ENCODE measurements around the gene CPNE6. TPM values are rescaled to one million over a fixed set of nuclear protein-coding genes. Genes with fewer than 3 reads are reported as not detected.

The CPNE6 gene
- total and polyA plus RNA-seq, 2 donors: 0.58 to 1.9 TPM

DNA sequence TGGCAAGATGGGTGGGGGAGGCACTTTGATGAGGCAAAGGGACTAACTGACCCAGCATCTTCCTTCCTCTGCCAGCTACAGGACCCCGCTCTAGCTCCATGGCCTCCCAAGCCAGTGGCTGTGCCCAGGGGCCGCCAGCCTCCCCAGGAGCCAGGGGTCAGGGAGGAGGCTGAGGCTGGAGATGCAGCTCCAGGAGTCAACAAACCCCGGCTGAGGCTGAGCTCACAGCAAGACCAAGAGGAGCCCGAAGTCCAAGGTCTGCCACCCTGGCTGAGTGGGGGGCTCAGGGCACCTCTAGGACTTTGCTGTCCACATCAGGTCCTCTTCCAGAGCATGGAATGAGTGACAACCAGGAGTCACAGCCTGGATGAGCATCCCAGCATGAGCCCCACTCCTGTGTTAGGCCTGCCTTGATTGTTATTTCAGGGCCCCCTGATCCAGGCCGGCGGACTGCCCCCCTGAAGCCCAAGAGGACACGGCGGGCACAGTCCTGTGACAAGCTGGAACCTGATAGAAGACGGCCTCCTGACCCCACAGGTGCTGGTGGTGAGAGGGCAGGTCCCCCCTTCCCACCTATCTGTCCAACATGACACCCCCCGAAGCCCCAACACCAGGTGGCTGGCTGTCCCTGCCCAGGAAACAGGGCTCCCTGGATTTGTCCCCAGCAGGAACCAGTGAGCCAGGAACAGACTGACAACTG is 2.5 kb upstream of the CPNE6 start:
- no peak overlapping the region for H3K27ac ChIP-seq (ENCODE audit: low read depth)
- H3K4me1 ChIP-seq (ENCODE audit: insufficient read depth): no peaks in the 10 kb centered on the region
- 81% methylated on average over 10 of the region's 10 CpGs for WGBS
- H3K36me3 ChIP-seq (ENCODE audit: insufficient read depth): no peaks in the 10 kb centered on the region
- DNase-seq (ENCODE audit: extremely low spot score): no peak
- no peak overlapping the region for H3K4me3 ChIP-seq (ENCODE audit: low read depth, low read length)

DNA sequence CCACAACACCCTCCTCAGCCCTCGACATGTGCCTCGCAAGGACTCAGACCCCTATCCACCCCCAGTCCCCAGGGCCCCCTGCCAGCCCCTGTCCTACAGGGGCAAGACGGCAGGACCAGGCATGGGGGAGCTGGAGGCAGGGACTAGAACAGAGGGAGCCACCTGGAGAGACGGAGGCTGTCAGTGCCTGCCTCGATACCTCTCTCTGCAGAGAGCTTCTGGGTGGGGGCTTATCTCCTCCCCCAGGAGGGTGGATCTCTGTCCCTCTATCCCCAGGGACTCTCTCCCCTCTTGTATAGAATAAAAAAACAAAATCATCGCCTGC is 2.0 kb upstream of the CPNE6 start:
- H3K27ac ChIP-seq (ENCODE audit: low read depth): no peak overlapping the region
- H3K4me1 ChIP-seq (ENCODE audit: insufficient read depth): no peaks in the 10 kb centered on the region
- DNase-seq (ENCODE audit: extremely low spot score): no peak
- WGBS: 77% methylated on average over 6 of the region's 6 CpGs
- H3K36me3 ChIP-seq (ENCODE audit: insufficient read depth): no peaks in the 10 kb centered on the region
- no peak overlapping the region for H3K4me3 ChIP-seq (ENCODE audit: low read depth, low read length)

DNA sequence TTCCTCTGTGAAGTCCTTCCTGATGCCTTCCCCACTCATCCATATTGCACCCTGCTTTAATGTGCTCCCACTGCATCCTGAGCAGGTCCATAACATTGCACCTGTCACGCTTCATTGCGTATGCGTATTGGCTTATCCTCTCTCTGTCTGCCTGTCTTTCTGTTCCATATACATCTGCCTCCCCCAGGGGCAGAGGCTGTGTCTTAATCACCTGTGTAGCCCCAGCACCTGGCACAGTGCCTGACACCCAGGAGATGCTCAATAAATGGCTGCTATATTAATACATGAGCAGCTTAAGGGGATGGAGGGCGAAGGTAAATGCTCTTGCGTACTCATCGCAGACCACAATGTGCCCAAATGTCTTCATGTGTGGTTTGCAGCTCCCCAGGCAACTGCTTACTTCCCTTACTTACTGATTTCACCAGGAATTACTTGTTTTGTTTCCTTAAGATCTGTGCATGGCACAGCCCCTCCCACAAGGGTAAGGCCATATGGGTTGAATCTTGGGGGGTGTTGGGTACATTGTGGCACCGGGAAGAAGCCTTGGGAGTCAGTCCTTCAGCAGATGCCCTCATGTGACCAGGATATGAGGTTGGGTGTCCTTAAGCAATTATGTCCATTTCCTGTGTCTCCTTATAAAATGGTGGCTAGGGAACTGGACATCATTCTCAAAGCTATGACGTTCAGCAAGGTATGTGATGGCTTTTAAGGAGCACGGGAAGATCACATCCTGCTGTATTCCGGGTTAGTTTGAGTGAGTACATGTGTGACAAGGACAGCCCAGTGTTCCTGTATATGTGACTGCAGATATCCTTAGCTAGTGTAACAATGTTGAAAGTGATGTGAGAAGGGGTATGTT is 848 bp upstream of the CPNE6 start:
- Histone ChIP-seq H3K4me3 (ENCODE audit: low read depth, low read length) (no peak overlapping the region), H3K27ac (ENCODE audit: low read depth) (no peak overlapping the region), H3K4me1 (ENCODE audit: insufficient read depth) (no peaks in the 10 kb centered on the region), H3K36me3 (ENCODE audit: insufficient read depth) (no peaks in the 10 kb centered on the region)
- DNase-seq (ENCODE audit: extremely low spot score): no peak
- WGBS: 78% methylated on average over 10 of the region's 10 CpGs

DNA sequence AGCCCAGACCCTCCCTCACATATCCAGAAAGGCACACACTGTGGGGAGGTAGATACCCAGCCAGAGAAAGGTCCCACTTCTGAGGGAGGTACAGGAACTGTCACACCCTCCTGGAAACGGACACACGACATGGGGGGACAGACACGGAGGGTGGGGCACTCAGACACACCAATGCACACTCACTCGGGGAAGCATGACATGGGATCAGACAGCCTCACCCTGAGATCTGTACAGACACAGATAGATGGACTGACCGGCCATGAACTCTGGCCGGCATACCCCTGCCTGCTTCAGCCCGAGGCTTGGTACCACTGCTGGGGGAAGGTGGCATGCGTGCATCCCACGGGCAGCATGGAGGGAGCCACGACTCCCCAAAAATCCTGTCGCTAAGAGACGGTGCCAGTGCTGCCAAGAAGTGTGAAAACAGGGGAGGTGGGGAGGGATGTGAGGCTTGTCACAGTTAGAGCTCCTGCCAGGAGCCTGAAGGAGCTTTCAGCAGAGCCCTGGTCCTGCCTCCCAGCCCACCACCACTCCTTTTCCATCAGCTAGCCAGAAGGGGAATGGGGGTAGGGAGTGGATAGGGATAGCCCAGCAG is 571 bp downstream of the CPNE6 start:
- 66% methylated on average over 12 of the region's 12 CpGs for WGBS
- Histone ChIP-seq H3K4me3 (ENCODE audit: low read depth, low read length) (no peak overlapping the region), H3K4me1 (ENCODE audit: insufficient read depth) (no peaks in the 10 kb centered on the region), H3K36me3 (ENCODE audit: insufficient read depth) (no peaks in the 10 kb centered on the region), H3K27ac (ENCODE audit: low read depth) (no peak overlapping the region)
- DNase-seq (ENCODE audit: extremely low spot score): no peak

DNA sequence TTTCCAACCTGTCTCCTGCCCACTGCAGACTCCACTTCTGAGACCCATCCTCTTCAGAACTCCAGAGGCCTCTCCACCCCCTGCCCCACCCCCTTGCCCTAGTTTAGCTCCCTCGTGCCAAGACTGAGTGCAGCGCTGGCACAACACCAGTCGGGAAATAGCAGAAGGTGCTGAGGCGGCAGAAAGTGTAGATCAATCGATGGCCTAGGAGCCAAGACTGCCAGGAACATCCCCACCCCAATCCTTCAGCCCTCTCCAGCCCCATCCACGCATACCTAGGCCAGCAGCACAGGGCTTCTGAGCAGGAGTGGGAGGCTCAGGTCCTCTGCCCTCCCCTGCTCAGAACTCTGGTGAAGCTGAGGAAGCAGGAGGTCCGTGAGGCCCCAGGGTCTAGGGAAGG is 1.1 kb downstream of the CPNE6 start:
- Histone ChIP-seq H3K27ac (ENCODE audit: low read depth) (no peak overlapping the region), H3K4me1 (ENCODE audit: insufficient read depth) (no peaks in the 10 kb centered on the region), H3K4me3 (ENCODE audit: low read depth, low read length) (no peak overlapping the region), H3K36me3 (ENCODE audit: insufficient read depth) (no peaks in the 10 kb centered on the region)
- DNase-seq (ENCODE audit: extremely low spot score): no peak
- 57% methylated on average over 7 of the region's 7 CpGs for WGBS

DNA sequence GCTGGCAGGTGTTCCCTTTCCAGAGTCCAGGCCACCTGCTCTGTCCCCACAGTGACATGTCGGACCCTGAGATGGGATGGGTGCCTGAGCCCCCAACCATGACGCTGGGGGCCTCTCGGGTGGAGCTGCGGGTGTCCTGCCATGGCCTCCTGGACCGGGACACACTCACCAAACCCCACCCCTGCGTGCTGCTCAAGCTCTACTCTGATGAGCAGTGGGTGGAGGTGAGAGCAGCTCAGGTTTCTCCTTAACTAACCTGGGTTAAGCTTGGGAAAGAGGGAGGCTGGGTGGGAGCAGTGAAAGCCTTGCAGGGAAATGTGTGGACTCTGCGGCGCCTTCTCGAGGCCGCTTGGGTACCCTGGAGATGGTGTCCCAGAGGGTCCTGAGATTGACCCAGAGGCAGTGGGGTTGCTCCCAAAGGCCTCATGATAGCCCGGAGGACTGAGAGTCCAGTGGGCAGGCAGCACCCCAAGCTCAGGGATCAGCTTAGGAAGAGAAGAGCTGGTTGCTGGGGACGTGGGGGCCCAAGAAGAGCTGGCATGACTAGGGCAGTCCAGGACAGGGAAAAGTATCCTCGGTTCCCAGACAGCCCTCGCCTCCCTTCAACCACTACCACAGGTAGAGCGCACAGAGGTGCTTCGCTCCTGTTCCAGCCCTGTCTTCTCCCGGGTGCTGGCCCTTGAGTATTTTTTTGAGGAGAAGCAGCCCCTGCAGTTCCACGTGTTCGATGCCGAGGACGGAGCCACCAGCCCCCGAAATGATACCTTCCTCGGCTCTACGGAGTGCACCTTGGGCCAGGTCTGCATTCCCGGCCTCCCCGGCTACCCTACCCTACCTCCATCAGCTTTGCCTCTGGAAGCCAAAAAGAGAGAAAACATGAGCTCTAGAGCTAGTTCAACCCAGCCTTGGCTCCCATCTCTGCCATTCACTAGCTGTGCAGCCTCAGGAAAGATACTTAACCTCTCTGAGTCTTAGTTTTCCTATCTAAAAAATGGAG is 1.8 kb downstream of the CPNE6 start:
- WGBS: 84% methylated on average over 26 of the region's 26 CpGs
- no peaks in the 10 kb centered on the region for H3K4me1 ChIP-seq (ENCODE audit: insufficient read depth)
- H3K4me3 ChIP-seq (ENCODE audit: low read depth, low read length): no peak overlapping the region
- H3K36me3 ChIP-seq (ENCODE audit: insufficient read depth): no peaks in the 10 kb centered on the region
- no peak for DNase-seq (ENCODE audit: extremely low spot score)
- H3K27ac ChIP-seq (ENCODE audit: low read depth): no peak overlapping the region

DNA sequence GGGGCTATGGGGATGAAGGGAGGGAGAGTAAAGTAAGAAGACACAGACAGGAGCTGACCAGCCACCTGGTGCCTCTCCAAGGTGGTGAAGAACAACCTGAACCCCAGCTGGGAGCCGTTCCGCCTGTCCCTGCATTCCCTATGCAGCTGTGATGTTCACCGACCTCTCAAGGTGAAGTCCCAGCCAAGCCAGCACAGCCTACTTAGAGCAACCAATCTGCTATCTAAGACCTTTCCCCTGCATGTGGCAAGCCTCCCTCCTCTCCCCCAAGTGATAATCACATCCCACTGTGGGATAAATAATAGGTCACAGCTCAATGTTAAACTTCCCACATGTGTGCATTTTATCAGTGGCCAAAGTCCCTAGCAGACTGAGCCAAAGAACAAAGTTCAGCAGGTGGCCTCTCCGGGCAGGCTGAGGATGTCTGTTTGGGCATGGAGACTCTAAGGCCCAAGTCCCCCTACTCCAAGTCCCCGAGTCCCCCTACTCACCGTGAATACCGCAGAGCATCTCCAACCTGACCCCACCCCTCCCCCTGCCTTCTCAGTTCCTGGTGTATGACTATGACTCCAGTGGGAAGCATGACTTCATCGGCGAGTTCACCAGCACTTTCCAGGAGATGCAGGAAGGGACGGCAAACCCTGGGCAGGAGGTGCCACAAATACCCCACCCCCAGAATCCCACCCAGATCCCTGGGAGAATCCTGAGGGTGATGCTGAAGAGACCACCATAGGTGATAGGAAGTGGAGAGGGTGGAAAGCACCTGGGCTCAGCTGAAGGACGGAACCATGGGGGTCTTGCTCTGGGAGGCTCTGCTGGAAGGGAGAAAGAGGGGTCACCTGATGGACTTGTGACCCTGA is 3.5 kb downstream of the CPNE6 start:
- Histone ChIP-seq H3K4me1 (ENCODE audit: insufficient read depth) (no peaks in the 10 kb centered on the region), H3K36me3 (ENCODE audit: insufficient read depth) (no peaks in the 10 kb centered on the region), H3K27ac (ENCODE audit: low read depth) (no peak overlapping the region), H3K4me3 (ENCODE audit: low read depth, low read length) (no peak overlapping the region)
- 81% methylated on average over 11 of the region's 11 CpGs for WGBS
- DNase-seq (ENCODE audit: extremely low spot score): no peak

DNA sequence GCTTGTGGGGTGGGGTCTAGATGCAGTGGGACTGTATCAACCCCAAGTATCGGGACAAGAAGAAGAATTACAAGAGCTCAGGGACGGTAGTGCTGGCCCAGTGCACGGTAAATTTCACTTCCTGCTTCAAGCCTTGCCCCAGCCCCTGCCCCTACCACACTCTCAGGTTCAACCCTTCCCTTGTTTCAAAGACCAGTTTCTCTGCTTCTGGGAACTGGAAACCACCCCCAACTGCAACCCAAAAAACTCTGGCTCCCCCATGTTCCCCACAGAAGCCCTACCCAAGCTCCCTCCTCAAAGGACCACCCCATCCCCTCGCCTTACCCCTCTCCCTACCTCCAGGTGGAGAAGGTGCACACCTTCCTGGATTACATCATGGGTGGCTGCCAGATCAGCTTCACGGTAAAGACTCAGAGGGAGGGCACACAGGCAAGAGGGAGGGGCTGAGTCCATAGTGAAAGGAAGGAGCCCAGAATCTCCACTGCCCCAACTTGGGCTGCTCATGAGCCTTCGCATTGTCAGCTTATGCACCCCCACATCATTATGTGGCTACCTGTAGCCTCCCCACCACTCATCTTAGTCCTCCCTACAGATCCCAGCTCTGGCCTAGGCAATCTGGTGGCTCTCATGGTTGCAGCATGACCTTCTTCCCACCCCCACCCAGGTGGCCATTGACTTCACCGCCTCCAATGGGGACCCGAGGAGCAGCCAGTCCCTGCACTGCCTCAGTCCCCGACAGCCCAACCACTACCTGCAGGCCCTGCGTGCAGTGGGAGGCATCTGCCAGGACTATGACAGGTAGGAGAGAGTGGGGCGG is 4.3 kb downstream of the CPNE6 start:
- DNase-seq (ENCODE audit: extremely low spot score): no peak
- 72% methylated on average over 11 of the region's 11 CpGs for WGBS
- Histone ChIP-seq H3K4me1 (ENCODE audit: insufficient read depth) (no peaks in the 10 kb centered on the region), H3K4me3 (ENCODE audit: low read depth, low read length) (no peak overlapping the region), H3K27ac (ENCODE audit: low read depth) (no peak overlapping the region), H3K36me3 (ENCODE audit: insufficient read depth) (no peaks in the 10 kb centered on the region)

DNA sequence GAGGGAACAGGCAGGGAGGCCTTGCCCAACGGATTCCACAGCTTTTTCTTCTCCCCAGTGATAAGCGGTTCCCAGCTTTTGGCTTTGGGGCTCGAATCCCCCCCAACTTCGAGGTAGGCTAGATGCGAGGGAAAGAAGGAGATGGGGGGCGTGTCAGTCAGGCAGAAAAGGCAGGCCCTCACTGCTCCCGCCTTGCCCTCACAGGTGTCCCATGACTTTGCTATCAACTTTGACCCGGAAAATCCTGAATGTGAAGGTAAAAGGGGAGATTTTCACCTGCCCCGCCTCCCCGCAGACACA is 4.9 kb downstream of the CPNE6 start:
- WGBS: 87% methylated on average over 10 of the region's 10 CpGs
- no peak for DNase-seq (ENCODE audit: extremely low spot score)
- Histone ChIP-seq H3K4me3 (ENCODE audit: low read depth, low read length) (no peak overlapping the region), H3K4me1 (ENCODE audit: insufficient read depth) (no peaks in the 10 kb centered on the region), H3K27ac (ENCODE audit: low read depth) (no peak overlapping the region), H3K36me3 (ENCODE audit: insufficient read depth) (no peaks in the 10 kb centered on the region)

DNA sequence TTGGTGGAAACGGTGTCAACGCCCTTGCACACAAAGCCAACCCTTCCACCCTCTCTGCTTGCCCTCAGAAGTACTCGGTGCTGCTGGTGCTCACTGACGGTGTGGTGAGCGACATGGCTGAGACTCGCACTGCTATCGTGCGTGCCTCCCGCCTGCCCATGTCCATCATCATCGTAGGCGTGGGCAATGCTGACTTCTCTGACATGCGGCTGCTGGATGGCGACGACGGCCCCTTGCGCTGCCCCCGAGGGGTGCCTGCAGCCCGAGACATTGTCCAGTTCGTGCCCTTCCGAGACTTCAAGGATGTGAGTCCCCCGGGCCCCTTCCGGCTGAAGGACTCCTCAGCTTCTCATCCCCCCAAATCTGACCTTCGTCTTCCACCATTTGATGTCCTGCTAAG is 5.7 kb downstream of the CPNE6 start:
- DNase-seq (ENCODE audit: extremely low spot score): no peak
- H3K4me3 ChIP-seq (ENCODE audit: low read depth, low read length): no peak overlapping the region
- no peak overlapping the region for H3K27ac ChIP-seq (ENCODE audit: low read depth)
- H3K36me3 ChIP-seq (ENCODE audit: insufficient read depth): no peaks in the 10 kb centered on the region
- WGBS: 93% methylated on average over 23 of the region's 23 CpGs
- H3K4me1 ChIP-seq (ENCODE audit: insufficient read depth): no peaks in the 10 kb centered on the region

DNA sequence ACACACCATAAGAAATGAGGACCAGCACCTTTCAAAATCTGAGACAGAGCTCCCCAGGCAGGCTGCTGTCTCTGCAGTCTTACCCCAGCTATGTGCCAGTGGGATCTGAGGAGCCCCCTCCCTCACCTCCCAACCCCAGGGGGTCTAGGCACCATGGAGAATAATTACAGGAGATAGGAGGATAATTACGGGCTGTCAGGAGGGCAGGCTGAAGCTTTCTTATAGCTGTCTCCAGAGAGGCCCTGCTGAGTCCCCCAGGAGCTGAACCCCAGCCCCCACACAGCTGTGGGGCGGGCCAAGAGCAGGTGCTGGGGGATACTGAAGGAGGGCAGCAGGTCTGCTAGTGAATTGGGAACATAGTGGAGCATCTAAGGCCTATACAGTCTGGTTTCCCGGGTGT is 6.8 kb downstream of the CPNE6 start:
- H3K27ac ChIP-seq (ENCODE audit: low read depth): no peak overlapping the region
- WGBS: 74% methylated on average over 3 of the region's 3 CpGs
- H3K4me3 ChIP-seq (ENCODE audit: low read depth, low read length): no peak overlapping the region

DNA sequence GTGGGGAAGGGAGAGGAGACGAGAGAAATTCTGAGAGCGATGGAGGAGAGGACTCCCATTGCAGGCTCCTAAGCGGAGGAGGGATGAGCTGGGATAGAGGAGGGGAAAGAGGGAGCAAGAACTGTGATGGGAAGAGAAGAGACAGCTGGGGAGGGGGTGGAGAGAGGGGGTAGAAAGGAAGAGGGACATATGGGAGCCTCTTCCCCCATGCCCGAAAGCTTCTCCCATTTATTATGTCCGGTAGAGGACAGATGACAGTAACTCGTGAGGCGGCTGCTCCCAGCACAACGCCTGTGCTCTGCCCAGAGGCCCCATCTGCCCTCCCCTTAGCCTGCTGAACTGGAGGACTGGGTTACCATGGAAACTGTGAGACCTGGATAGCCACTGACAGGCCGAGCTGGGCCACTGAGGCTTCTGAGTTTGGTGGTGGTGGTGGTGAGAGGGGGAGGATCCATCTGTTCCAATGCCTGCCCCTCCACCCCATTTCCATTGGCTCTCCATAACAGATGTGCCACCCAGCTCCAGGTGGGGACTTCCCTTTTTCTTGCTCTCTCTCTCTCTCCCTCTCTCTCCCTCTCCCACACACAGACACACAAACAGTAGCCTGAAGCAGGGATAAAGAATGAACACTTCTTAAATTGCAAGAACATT is 8.3 kb downstream of the CPNE6 start:
- Histone ChIP-seq H3K4me1 (ENCODE audit: insufficient read depth) (no peaks in the 10 kb centered on the region), H3K36me3 (ENCODE audit: insufficient read depth) (no peaks in the 10 kb centered on the region), H3K4me3 (ENCODE audit: low read depth, low read length) (no peak overlapping the region), H3K27ac (ENCODE audit: low read depth) (no peak overlapping the region)
- 85% methylated on average over 9 of the region's 9 CpGs for WGBS
- DNase-seq (ENCODE audit: extremely low spot score): no peak

More for the DNA sequence above, 6.8 kb downstream of the CPNE6 start:
- Histone ChIP-seq H3K36me3 (ENCODE audit: insufficient read depth) (no peaks in the 10 kb centered on the region), H3K4me1 (ENCODE audit: insufficient read depth) (no peaks in the 10 kb centered on the region)
- no peak for DNase-seq (ENCODE audit: extremely low spot score)
